ENCODE measurements around the gene PIK3R5.
A peak's percentile ranks its signal among the peaks of the same experiment; 100 is the strongest.

Gene PIK3R5

DNA sequence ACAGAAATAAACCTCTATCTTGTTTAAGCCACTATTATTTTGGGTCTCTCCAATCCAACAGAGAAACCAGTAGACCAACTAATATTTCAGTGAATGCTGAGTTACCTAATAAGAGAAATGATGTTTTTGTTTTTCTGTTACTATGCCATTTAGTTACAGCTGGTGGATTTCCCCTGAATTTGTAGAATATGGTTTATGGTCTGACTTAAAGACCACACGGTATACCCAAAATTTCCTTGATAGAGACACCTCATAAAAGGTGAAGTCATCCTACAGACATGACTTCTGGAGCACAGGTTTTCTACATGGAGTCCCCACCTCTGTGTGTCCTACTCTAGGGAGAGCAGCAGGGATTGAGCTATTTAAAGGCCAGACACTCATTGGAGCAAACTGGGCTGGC lies 13.3 kb downstream of the PIK3R5 start:
- no peak for DNase-seq

DNA sequence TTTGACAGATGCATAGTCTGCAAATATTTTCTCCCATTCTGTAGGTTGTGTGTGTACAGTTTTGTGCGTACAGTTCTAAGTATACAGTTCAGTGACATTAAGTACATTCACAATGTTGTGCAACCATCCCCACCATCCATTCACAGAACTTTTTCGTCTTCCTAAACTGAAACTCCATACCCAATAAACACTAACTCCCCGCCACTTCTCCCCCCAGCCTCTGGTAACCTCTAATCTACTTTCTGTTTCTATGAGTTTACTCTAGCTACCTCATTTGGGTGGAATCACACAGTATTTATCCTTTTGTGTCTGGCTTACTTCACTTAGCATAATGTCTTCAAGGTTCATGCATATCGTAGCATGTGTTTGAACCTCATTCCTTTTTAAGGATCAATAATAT lies 14.3 kb downstream of the PIK3R5 start:
- DNase-seq, result no peak

DNA sequence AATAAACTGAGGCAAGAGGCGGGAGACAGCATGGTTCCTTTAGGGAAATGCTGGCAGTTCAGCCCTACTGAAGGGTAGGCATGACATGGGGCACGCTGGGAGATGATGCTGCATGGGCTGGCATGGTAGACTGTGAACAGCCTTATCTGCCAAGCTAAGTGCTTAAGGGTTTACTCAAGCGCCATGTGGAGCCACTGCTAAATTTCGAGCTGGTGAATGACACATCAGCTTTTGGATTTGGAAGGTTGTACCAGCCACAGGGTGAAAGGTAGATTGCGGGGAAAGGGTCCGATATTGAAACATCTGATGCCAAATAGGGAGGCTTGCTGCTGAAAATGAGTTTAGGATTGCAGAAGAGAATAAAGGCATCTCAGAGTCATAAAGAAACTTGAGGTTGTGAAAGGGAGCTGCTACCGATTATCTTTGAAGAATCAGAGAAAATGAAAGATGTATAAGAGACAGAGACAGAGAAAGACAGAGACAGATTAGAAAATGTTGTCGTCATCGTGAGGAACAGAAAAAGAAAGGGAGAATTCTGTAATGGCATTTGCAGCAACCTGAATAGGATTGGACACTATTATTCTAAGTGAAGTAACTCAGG lies 16.3 kb downstream of the PIK3R5 start:
- DNase-seq, result peak; percentile 68

DNA sequence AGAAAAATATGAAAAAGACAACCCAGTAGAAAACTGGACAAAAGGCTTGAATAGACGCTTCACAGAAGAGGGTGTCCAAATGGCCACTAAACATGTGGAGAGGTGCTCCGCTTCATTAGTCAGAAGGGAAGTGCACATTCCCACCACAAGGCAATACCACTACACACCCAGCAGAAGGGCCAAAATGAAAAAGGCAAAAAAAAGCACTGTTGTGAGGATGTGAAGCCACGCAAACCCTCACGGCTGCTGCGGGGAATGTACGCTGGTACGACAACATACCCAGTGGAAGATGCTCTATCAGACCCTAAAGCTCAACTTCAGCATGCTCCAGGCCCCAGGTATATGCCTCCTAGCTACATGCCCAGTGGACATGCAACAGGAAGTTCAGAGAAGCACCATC lies 17.0 kb downstream of the PIK3R5 start:
- DNase-seq, result no peak

DNA sequence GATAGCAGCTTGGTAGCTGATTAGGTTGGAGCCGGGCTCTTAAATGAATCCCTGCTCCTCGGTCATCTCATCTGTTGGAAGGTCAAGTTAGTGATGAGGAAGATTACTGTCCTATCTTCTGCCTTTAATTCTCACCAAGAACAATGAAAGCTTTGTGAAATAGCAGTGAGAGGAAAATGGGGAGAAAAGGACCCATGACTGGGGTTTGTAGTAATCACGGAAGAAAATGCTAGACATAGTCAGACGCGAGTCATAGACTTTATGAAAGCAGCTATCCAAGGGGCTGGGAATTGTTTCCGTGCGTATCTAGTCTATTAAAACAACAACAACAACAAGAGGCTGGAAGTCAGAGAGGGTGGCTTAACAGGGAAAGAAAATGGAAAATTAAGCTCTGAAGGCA lies 18.3 kb downstream of the PIK3R5 start:
- no peak for DNase-seq

DNA sequence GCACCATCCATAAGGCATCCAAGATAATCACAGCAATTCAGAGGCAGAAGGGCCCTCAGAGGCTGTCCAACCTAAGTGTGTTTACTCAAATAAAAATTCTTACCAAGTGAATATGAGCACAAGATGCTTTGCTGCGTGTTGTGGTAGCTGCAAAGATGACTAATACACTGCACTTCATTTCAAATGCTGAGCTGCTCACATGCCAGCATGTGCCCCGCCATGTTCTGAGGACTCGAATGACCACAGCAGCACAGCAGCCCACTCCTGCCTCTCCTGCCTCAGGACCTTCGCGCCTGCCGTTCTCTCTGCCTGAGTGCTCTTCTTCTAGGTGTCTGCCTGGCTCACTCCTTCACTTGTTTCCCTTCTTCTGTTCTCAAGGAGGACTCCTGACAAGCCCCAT lies 19.0 kb downstream of the PIK3R5 start:
- DNase-seq, result no peak

DNA sequence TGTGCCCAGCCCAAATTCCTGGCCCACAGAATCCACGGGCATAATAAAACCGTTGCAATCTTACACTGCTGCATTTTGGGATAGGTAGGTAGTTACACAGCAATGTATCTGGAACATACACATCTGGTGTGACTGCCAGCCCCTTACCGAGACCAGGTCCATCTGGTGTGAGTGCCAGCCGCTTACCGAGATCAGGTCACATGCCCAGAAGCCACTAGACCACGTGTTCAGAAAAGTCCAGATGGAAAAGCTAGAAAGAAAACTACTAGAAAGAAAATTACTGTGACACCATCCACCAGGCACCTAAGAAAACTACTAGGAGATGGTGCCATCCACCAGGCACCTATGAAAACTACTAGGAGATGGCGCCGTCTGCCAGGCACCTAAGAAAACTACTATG lies 19.4 kb downstream of the PIK3R5 start:
- DNase-seq, result no peak

DNA sequence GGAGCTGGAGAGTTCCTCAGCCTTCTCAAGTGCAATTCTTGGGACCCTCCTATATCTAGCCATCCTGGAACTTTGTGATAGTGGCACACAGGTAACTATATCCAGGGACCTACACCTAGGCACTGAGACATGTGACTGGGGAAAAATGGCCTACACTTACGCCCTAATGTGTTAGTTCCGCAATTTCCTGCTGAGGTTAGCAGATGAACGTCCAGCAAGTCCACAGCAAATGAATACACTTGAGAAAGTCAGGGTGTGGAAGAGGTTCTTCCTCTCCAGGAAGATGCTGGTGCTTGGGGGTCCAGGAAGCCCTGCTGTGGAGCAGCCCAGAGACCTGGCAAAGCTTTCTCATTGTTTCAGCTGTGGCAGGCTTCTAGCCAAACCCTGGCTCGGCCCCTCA lies 20.8 kb downstream of the PIK3R5 start:
- no peak for DNase-seq

DNA sequence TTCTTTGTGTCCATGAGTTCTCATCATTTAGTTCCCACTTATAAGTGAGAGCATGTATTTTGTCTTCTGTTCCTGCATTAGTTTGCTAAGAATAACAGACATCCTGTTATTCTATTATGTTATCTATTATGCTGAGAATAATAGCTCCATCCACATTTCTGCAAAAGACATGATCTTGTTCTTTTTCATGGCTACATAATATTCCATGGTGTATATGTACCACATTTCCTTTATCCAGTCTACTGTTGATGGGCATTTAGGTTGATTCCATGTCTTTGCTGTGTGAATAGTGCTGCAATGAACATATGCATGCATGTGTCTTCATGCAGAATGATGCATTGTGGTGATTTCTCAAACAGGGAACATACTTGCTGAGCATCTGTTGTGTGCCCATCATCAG lies 21.4 kb downstream of the PIK3R5 start:
- no peak for DNase-seq

DNA sequence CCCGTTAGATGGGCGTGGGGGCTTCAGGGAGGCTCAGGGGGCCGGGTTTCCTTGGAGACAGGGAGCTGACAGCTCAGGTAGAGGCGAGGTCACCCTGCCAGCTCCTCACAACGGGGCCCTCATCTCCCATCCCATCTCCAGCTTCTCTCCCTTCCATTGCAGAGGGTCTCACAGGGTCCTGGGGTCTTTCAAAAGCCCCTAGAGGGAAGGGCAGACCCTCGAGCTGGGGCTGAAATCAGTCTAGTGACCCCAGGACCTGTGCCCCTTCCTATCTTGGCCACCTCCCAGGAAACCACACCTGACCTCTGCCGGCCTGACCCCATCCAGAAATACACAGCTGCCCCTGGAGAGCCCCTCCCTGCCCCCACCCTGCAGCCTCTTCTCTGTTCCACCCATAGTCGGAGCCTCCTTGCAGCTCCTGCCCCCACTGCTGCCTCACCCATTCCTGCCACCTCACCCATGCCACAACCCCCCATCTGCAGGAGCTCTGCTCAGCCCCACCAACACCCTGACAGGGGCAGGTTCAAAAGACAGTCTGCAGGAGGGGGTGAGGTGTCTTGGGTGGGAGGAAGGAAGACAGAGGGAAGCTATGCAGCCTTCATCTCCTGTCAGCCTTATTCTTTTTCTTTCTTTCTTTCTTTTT lies 23.4 kb downstream of the PIK3R5 start:
- DNase-seq, result peak; percentile 74

DNA sequence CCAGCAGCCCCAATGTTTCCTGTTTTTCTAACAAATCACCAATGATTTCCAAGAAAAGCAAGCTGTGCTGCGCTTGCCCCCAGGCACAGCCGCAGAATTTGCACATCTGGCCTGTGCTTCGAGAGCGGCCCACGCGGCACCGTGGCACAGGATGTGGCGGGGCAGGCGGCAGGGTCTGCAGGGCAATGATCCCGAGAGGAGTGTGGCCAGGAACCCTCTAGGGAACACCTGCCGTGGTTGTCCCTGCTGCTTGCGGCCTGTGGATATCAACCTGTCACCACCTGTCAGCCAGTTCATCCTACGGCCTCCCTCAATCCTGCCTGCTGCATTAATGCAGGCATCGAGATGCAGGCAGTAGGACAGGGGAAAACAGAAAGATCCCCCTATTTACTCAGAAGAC lies 24.0 kb downstream of the PIK3R5 start:
- DNase-seq, result peak; percentile 88

DNA sequence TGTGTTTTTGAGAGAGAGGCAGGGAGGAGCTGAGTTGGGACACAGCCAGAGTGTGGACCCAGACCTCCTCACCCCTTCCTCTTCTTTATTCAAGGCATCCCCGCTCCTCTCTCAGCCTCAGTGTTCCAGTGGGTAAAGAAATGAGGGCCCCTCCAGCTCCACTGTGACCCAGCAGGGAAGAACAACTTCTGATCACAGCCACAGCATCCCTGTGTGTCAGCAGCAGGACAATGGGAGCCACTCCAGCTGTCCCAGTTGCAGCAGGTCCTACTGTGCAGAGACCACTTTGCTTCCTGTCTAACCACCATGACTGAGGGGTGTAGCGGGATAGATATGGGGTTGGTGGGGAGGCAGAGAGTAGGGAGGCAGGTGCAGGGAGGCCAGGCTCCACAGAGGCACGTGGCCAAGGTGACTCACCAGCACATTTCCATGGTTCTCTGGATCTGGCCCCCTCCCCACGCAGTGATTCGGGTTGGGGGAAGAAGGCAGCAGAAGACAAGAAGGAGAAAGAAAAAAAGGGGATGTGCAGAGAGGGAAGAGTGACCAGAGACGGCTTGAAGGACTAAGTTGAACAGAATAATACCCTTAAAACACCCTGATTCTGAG lies 24.5 kb downstream of the PIK3R5 start:
- DNase-seq, result peak; percentile 78

DNA sequence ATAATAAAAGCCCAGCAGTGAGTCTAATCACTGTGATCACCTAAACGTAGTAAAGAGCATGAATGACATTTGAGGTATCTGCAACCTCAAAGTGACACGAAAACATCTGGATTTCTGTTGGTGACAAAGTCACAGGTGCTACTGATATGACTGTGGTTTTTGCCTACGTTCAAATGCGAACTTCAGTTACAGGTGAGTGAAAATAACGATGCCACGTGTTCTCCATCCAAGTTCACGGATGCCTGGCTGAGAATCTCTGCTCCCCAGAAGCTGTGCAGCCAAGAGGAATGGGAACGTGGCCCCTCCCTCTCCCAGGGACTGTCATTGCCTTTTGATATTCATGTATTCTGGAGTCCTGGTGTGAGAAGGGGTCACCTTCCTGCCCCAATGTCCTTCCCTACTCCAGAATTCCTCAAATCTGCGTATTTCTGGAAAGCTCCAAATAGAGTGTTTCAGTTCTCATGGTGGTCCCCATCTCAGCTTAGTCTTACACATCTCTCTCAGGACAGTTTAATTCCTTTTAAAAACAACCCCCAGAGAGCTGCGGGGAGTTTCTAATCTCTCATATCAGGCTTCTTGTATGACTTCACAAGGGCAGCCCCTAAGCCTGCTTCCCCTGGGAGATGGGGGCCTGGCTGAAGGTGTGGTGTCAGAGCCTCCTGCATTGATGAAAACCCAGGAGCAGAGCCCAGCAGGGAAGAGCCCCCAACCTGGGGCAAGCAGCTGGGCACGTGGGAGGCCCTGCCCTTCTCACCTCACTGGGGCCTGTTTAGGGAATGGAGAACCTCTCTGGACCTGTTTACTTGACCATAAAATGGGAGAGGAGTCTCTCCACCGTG lies 25.8 kb downstream of the PIK3R5 start:
- peak; percentile 73 for DNase-seq

DNA sequence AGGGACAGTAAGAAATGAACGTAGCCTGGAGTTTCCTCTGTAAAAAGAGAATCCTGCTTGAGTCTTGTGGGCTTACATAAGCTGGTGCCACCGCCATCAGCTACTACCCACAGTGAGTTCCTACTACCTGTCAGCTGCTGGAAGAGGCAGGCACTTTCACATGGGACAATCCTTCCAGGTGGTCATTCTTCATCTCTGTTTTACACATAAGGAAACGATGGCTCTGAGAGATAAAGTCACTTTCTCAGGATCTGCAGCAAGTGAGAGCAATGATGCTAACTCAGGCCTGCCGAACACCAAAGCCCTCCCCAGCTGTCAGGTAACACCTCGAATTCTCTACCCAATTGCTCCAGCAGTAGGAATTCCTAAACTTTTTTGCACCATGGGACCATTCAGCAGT lies 26.6 kb downstream of the PIK3R5 start:
- no peak for DNase-seq

DNA sequence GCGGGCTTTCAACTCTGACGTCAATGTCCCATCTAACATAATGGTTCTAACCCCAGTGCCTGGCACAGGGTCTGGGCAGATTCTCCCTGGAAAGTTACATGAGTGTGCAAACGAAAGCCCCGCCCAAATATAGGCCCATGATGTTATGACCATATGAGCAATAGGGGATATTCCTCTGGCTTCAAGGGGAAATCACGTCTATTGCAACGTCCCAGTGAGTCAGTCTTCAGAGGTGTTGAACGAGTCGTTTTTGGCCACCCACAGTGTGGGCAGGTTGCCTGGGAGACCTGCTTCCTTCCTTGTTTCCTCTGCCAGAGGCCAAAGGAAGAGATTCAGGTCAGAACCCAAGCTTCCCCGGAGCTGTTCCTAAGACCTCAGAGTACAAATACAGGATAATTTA lies 30.3 kb downstream of the PIK3R5 start:
- peak; percentile 87 for DNase-seq

DNA sequence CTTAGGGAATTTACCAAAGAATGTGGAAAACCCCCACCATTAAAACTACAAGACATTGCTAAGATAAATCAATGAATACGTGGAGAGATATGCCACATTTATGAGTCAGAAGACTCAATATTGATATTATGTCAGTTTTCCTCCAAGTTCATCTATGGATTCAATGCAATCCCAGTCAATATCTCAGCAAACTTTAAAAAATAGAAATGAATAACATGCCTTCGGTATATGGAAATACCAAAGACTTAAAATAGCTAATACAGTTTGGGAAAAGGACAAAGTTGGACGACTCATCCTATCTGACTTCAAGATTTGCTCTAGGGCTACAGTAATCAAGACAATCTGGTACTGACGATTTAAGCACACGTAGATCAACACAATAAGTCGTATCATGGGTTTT lies 31.2 kb downstream of the PIK3R5 start:
- no peak for DNase-seq

DNA sequence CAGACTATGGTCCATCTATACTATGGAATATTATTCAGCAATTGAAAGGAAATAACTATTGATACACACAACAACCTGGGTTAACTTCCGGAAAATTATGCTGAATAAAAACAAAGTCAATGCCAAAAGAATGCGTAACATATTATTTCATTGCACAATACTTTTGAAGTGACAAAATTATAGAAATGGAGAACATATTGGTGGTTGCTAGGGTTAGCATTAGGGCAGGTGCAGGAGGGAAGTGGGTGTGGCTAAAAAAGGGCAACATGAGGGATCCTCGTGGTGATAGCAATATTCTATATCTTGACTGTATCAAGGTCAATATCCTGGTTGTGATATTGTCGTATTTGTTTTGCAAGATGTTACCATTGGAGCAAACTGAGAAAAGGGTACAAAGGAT lies 34.9 kb downstream of the PIK3R5 start:
- no peak for DNase-seq

DNA sequence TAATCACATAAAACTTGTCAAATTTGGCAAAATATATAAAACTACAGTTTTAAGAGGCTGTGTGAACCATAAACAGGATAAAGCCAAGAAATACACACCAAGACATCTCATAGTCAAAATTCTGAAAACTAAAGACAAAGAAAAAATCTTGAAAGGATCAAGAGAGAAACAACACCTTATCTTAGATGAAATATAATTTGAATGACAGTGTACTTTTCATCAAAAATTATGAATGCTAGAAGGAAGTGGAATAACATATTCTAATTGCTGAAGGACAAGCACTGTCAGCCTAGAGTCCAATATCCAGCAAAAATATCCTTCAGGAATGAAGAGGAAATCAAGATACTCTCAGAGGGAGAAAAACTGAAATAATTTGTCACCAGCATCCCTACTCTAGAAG lies 37.2 kb downstream of the PIK3R5 start:
- DNase-seq, result no peak

DNA sequence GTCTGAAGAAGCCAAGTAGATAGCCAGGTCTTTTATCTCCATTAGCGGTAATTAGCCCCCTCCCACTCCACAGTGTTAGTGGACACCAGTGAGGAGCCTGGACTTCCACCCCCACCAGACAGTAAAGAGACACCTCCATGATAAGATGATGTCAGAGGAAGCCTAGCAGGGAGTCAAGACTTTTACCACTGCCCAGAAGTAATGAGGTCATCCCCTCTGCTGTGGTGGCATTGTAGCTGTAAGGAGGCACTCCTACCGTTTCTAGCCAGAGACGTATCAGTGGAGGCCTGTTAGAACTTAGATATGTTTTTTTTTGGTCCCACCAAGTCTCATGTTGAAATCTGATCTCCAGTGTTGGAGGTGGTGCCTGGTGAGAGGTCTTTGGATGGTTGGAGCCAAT lies 38.1 kb downstream of the PIK3R5 start:
- no peak for DNase-seq

DNA sequence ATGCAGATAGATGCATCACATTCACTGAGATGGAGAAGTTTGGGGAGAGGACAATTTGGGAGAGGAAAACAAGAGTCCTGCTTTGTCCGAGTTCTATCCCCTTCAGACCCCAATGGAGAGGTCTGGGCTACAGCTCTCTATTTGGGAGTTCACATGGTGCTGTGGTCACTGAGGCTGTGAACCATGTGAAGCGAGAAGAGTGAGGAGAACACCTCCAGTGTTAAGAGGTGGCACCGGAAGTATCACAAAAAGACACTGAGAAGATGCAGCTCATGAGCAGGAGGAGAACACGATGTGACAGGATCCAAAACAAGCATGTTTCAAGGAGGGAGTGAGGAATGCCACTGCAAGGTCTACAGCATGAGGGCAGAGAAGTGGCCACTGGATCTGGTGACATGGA lies 39.7 kb downstream of the PIK3R5 start:
- no peak for DNase-seq

DNA sequence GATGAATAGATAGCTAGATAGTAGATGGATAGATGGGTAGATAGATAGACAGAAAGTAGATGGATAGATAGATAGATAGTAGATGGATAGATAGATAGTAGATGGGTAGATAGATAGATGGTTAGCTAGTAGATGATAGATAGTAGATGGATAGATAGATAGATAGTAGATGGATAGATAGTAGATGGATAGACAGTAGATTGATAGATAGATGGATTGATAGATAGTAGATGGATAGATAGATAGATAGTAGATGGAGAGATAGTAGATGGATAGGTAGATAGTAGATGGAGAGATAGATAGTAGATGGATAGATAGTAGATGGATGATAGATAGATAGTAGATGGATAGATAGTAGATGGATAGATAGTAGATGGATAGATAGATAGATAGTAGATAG lies 40.4 kb downstream of the PIK3R5 start:
- DNase-seq, result no peak

DNA sequence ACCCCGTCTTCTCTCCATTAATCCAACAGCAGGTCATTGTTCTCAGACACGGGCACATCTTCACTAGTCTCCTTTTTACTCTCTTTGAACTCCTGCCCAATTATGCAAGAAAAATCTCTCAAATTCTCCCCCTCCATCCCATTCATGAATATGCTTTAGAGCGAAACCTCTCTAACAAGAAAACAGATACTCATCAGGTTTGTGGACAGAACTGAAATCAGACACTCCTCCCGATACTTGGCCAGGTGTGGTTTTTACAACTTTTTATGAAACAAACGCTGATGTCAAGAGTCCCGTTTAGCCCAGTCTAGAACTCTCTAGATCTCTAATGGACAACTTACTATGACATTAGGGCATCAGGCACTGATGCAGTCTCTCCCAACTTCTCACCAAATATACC lies 40.9 kb downstream of the PIK3R5 start:
- DNase-seq, result no peak

DNA sequence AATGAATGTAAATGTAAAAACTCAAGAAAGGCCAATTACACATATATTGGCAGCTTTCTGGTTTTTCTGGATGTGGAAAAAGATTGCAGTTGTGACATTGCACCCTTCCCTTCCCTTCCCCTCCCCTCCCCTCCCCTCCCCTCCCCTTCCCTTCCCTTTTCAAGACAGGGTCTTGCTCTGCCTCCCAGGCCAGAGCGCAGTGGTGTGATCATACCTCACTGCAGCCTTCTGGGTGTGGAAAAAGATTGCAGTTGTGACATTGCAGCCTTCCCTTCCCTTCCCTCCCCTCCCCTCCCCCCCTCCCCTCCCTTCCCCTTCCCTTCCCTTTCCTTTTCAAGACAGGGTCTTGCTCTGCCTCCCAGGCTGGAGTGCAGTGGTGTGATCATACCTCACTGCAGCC lies 41.7 kb downstream of the PIK3R5 start:
- DNase-seq, result no peak

DNA sequence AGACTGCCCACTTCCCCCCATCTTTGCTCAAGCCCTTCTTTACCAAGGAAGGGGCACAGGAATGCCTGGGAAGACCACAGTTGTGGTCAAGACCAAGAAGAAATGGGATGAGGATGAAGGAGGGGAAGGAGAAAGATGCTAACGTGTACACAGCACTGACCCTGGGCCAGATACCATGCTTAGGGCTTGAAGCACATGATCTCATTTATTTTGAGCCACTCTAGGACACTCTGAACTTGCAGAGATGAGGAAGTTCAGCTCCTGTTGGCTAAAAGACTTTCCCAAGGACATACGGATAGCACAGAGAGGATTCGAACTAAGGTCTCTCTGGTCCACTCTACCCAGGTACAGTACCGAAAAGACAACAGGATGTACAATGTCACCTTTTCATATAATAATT lies 42.6 kb downstream of the PIK3R5 start:
- no peak for DNase-seq

Data from activated effector memory CD4-positive, alpha-beta T cell treated with anti-CD3 and anti-CD28 coated beads, Interleukin-2, amount 50 U/mL, for 16 hours (primary cell).